ENCODE results near the gene PARD6G.

DNA sequence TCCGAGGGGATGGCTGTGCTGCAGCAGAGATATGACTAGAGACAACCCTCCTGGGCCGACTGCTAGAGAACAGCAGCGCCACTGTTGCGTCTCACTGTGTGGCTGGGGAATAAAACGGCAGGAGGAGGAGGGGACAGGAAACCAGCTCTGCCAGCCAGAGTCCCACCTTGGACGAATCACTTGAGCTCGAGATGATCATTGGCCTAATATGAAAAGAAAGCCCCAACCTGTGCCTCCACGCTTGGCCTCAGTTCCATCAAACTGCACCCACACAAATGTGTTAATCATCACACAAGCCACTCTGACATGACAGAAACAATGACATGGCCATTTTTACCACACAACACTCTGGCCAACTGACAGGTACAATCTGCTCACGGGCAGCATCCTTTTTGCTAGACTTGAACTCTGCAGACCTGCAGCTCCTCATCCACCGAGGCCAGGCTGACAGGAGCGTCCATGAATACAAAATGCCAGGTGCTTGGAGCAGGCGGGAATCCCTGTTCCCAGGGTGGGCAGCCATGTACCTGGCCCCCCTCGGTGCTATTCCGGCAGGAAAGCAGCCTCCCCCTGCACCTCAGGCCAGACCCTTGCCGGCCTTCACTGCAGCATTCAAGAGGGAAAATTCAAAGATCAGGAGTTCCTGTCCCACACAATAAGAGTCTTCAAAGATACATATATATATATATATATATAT is 52.3 kb downstream of the PARD6G start:
- TF ChIP-seq, protein P1, sequence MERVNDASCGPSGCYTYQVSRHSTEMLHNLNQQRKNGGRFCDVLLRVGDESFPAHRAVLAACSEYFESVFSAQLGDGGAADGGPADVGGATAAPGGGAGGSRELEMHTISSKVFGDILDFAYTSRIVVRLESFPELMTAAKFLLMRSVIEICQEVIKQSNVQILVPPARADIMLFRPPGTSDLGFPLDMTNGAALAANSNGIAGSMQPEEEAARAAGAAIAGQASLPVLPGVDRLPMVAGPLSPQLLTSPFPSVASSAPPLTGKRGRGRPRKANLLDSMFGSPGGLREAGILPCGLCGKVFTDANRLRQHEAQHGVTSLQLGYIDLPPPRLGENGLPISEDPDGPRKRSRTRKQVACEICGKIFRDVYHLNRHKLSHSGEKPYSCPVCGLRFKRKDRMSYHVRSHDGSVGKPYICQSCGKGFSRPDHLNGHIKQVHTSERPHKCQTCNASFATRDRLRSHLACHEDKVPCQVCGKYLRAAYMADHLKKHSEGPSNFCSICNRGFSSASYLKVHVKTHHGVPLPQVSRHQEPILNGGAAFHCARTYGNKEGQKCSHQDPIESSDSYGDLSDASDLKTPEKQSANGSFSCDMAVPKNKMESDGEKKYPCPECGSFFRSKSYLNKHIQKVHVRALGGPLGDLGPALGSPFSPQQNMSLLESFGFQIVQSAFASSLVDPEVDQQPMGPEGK (CRISPR knock-in tag; IDR thresholded peaks at IDR 0.05; ENCODE audit: borderline replicate concordance): no peak
- TF ChIP-seq, protein P2, sequence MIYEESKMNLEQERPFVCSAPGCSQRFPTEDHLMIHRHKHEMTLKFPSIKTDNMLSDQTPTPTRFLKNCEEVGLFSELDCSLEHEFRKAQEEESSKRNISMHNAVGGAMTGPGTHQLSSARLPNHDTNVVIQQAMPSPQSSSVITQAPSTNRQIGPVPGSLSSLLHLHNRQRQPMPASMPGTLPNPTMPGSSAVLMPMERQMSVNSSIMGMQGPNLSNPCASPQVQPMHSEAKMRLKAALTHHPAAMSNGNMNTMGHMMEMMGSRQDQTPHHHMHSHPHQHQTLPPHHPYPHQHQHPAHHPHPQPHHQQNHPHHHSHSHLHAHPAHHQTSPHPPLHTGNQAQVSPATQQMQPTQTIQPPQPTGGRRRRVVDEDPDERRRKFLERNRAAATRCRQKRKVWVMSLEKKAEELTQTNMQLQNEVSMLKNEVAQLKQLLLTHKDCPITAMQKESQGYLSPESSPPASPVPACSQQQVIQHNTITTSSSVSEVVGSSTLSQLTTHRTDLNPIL (CRISPR knock-in tag; IDR thresholded peaks at IDR 0.05; ENCODE audit: low read depth): no peak
- TF ChIP-seq SNAI2 (CRISPR knock-in tag; IDR thresholded peaks at IDR 0.05): no peak
- TF ChIP-seq ARNTL (CRISPR knock-in tag; IDR thresholded peaks at IDR 0.05; ENCODE audit: borderline replicate concordance, low read depth): no peak
- TF ChIP-seq RARB (CRISPR knock-in tag; IDR thresholded peaks at IDR 0.05): no peak
- no peak for TF ChIP-seq ZFP30 (CRISPR knock-in tag; IDR thresholded peaks at IDR 0.05)
- TF ChIP-seq BACH2 (CRISPR knock-in tag; IDR thresholded peaks at IDR 0.05; ENCODE audit: borderline replicate concordance): no peak
- TF ChIP-seq, protein P3, sequence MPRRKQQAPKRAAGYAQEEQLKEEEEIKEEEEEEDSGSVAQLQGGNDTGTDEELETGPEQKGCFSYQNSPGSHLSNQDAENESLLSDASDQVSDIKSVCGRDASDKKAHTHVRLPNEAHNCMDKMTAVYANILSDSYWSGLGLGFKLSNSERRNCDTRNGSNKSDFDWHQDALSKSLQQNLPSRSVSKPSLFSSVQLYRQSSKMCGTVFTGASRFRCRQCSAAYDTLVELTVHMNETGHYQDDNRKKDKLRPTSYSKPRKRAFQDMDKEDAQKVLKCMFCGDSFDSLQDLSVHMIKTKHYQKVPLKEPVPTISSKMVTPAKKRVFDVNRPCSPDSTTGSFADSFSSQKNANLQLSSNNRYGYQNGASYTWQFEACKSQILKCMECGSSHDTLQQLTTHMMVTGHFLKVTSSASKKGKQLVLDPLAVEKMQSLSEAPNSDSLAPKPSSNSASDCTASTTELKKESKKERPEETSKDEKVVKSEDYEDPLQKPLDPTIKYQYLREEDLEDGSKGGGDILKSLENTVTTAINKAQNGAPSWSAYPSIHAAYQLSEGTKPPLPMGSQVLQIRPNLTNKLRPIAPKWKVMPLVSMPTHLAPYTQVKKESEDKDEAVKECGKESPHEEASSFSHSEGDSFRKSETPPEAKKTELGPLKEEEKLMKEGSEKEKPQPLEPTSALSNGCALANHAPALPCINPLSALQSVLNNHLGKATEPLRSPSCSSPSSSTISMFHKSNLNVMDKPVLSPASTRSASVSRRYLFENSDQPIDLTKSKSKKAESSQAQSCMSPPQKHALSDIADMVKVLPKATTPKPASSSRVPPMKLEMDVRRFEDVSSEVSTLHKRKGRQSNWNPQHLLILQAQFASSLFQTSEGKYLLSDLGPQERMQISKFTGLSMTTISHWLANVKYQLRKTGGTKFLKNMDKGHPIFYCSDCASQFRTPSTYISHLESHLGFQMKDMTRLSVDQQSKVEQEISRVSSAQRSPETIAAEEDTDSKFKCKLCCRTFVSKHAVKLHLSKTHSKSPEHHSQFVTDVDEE (CRISPR knock-in tag; IDR thresholded peaks at IDR 0.05): no peak
- no peak for TF ChIP-seq TOX (CRISPR knock-in tag; IDR thresholded peaks at IDR 0.05; ENCODE audit: borderline replicate concordance)
- no peak for TF ChIP-seq ZNF8 (CRISPR knock-in tag; IDR thresholded peaks at IDR 0.05)
- TF ChIP-seq, protein P4, sequence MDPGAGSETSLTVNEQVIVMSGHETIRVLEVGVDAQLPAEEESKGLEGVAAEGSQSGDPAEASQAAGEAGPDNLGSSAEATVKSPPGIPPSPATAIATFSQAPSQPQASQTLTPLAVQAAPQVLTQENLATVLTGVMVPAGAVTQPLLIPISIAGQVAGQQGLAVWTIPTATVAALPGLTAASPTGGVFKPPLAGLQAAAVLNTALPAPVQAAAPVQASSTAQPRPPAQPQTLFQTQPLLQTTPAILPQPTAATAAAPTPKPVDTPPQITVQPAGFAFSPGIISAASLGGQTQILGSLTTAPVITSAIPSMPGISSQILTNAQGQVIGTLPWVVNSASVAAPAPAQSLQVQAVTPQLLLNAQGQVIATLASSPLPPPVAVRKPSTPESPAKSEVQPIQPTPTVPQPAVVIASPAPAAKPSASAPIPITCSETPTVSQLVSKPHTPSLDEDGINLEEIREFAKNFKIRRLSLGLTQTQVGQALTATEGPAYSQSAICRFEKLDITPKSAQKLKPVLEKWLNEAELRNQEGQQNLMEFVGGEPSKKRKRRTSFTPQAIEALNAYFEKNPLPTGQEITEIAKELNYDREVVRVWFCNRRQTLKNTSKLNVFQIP (CRISPR knock-in tag; IDR thresholded peaks at IDR 0.05; ENCODE audit: borderline replicate concordance, low read depth): no peak
- TF ChIP-seq PPARA (CRISPR knock-in tag; IDR thresholded peaks at IDR 0.05; ENCODE audit: borderline replicate concordance): no peak
